Lower leg skin (tissue), 3 donors: Measurements from ENCODE around the gene PHF21A.

ENCODE experiments used
- CTCF ChIP-seq, 3 donors: fragments of 450-650 bp; IDR thresholded peaks; one replicate each; pipeline ENCODE4 v1.5.1; 2016; ENCODE audit warnings: antibody characterized with exemption in 3 of 3, mild to moderate bottlenecking in 3 of 3, moderate library complexity in 2 of 3
- POLR2A ChIP-seq, 2 donors: fragments of 450-650 bp; IDR thresholded peaks; one replicate each; pipeline ENCODE4 v1.6.1; 2016 to 2017; ENCODE audit warnings: antibody characterized with exemption in 2 of 2, mild to moderate bottlenecking in 1 of 2, moderate library complexity in 1 of 2

GRCh38 chr11:46122945-46123715 is 1.9 kb upstream of the PHF21A start:
- TF ChIP-seq POLR2A (IDR thresholded peaks at IDR 0.05) (no peak), CTCF (IDR thresholded peaks at IDR 0.05) (no peak)
